HCT116 (cell line): ENCODE results near the gene DCAF8L2.

Source experiments
- CTCF ChIP-seq, 3 experiments: fragments of 200-600 bp in 1 of 3; sonication (generic) in 1 of 3; IDR thresholded peaks in 2 of 3; conservative IDR thresholded peaks in 1 of 3; 2 replicates each; pipeline ENCODE4 v1.5.1; 2012 to 2017; ENCODE audit warnings: low read depth in 2 of 3, low read length in 2 of 3, antibody characterized with exemption in 1 of 3, borderline replicate concordance in 1 of 3, control low read depth in 1 of 3, mild to moderate bottlenecking in 1 of 3, mixed read lengths in 1 of 3, mixed run types in 1 of 3, moderate library complexity in 1 of 3; ENCODE audit not compliant: insufficient read depth in 1 of 3
- EZH2 ChIP-seq: fragments of 200-600 bp; sonication (generic); IDR thresholded peaks from 2 replicates; pipeline ENCODE4 v1.6.1; 2017; ENCODE audit warnings: antibody characterized with exemption, mixed run types
- MAX ChIP-seq: IDR thresholded peaks from 2 replicates; pipeline ENCODE4 v1.6.1; 2012
- POLR2A ChIP-seq: IDR thresholded peaks from 2 replicates; pipeline ENCODE4 v1.7.0; 2011; ENCODE audit warnings: borderline replicate concordance; ENCODE audit not compliant: insufficient read depth, insufficient read length; ENCODE audit errors: extremely low read depth
- REST ChIP-seq: IDR thresholded peaks from 2 replicates; pipeline ENCODE4 v1.6.1; 2012; ENCODE audit warnings: low read depth

GRCh38 chrX:27679281-27679680, 89.1 kb downstream of the DCAF8L2 start:
- TF ChIP-seq CTCF (IDR thresholded peaks at IDR 0.05 in 2 of 3, conservative IDR thresholded peaks at IDR 0.05 in 1 of 3; ENCODE audit: borderline replicate concordance in 1 of 3, insufficient read depth in 1 of 3, low read depth in 2 of 3, low read length in 2 of 3) (no peak), MAX (no peak), POLR2A (no peak), EZH2 (no peak), REST (no peak)
